T-helper 1 cell (primary cell): ENCODE measurements around the gene RAB31.
"Not testable (repeated sequence)": the region's sequence is repeated elsewhere in the genome, so short reads cannot be mapped to it uniquely, and the experiment has no call there.

Experiments
- DNase-seq, 5 donors: peaks; one replicate each; pipeline ENCODE4 v3.0.0-alpha.2; 2012 to 2020

Gene RAB31

DNA sequence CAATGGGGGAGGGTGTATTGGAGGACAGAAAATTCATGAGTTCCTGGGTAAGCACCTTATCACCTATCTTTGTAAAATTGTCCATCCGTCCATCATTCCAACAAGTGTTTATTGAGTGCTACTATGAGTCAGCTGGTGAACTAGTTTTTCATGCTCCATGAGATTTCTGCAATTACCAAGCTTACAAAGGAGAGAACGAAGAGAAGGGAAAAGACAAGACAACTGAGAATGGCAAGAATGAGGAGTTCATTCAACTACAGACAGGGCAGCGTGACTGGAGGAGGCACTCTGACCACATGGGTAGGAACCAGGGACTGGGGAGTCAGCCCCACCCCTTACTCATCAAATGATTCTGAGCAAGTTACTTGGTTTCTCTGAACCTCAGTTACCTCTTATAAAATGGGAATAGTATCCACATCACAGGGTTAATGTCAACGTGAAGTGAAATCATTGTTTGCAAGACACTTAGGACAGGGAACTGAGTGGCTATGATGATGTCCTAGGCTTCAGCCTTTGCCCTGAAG is 159.0 kb downstream of the RAB31 start:
- DNase-seq: no peak

DNA sequence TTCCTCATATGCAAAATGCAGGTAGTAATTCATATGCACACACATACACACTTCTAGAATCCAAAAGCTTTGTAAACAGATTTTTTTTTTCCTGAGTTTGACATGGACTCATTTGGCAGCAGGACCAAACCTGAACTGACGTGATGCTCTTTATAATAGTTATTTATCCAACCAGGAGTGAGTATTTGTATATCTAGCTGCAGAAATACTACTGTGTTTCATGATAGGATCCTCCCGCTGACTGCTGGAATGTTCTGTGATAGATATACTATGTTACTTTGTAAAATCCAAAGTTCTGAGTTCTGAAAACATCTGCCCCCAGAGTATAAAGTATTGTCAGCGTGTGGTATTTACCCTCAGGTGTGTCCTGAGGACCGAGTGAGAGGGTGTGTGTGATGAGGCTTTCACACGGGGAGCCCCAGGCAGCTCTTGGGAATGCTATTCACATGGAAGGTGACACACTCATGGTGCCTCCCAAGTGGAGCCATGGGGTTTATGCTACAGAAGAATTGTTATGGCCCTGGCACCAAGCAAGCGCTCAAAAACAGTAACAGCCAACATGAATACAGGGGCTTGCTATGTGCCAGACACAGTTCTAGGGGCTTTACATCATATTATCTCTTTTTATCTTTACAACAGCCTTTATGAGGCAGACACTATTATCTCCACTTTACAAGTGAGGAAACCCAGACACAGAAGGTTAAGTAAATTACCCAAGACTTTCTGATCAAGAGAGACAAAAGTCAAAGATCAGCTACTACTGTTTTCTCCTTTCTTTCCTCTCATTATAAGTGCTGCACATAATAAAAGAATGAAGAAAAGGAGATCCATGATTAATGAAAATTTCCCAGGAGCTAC is 161.0 kb downstream of the RAB31 start:
- no peak for DNase-seq

DNA sequence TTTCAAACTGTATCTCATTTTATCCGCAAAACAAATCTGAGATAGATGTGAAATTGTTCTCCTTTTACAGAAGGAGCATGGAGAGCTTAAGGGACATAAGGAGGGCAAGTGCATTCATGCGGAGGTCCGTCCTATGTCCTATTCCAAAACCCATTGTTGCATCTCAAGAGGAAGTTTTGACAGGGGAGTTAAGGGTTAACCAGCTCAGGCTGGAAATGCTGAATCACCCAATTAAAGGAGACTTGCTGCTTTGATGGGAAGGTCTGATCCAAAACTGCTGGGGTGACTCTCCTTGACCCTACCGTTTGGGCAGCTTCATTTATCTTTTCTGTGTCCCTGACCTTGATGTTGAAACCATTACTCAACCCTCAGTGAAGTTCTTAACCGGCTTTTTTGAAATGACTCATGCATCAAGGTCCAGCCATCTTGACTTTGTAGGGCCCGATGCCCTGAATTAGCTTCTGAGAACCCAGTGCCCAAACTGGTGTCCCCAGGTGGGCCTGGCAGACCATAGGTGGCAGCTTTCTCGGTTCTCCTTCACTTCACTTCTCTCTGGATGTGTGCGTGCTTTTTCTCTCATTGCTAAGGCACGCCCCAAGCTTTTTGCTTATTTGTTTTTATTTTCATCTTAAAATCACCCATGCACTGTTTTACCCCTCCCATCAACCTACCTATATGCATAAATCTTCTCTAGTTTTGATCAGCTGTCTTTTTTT is 161.8 kb downstream of the RAB31 start:
- DNase-seq: peak in 1 of 5 donors; percentile 25

DNA sequence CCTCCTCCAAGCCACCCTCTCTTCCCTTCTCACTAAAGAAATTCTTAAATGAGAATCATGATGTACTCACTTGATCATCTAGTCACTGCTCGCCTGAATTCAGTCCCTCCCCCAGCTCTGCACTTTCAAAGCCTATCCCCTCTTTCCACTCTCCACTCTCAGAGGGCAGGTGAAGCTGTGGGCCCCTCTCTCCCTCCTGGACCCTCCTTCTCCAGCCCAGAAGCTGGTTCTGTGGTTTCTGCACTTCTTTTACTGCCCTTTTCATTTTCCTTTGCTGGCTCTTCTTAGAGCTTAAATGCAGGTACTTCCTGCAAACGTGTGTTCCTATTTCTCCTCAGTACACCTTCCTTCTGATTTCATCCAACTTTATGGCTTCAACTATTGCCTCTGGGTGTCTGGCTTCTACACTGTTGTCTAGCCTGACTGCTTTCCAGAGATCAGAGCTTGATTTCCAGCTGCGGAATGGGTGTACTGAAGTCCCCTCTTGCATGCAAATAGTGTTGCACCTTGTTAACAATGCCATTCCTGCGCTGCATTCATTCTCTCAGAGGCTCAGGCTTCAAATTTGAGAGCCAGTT is 162.4 kb downstream of the RAB31 start:
- DNase-seq: no peak

DNA sequence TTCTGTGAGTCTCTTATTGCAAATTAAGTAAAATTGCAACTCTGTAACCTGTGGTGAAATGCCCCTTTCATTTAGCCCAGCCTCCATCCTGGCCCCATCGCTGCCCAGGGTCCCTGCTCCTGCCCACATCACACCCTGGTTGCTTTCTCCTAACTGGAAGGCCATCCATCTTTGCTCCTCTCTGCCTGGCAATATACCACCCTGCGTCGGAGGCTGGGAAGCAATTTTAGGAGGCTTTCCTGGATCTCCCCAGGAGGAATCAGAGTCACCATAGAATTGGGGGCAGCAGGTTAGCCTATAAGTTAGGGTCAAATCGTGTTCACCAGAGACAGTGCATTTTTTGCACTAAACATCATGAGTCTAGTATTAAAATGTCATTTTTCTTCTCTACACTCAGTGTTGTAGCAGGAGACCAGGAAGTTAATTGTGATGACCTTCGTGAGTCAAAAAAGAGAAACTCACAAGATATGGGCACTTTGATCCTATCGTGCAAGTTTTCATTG is 163.2 kb downstream of the RAB31 start:
- no peak for DNase-seq

DNA sequence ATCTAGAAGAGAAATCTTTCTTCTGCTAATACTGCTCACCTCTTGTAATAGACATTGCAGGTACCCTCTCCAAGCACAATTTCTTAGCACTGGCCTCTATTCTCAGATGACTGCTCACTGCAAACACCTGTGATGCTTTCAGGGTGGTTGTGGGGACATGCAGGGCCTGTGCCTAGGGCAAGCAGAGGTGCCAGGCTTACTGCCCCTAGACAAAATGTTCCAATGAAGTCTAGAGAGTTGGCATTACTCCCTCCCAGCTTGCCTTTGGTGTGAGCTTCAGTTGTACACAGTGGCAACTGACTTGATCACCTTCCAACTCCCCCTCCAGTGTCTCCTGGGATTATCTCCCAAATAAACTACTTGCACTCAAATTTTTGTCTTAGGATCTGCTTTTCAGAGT is 164.7 kb downstream of the RAB31 start:
- DNase-seq: no peak

DNA sequence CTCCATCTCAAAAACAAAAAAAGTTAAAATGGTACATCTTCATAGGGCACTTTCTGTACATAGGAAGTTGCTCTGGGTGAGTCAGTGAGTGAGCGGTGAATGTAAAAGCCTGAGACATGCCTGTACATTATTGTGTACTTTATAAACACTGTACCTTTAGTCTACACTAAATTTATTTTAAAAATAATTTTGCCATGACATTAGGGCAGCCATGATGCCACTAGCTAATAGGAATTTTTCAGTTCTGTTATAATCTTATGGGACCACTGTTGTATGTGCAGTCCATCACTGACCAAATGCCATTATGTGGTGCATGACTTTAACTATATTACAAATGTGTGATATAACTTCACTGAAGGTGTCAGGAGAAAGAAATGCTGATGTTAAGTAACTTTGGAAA is 166.6 kb downstream of the RAB31 start:
- no peak for DNase-seq

DNA sequence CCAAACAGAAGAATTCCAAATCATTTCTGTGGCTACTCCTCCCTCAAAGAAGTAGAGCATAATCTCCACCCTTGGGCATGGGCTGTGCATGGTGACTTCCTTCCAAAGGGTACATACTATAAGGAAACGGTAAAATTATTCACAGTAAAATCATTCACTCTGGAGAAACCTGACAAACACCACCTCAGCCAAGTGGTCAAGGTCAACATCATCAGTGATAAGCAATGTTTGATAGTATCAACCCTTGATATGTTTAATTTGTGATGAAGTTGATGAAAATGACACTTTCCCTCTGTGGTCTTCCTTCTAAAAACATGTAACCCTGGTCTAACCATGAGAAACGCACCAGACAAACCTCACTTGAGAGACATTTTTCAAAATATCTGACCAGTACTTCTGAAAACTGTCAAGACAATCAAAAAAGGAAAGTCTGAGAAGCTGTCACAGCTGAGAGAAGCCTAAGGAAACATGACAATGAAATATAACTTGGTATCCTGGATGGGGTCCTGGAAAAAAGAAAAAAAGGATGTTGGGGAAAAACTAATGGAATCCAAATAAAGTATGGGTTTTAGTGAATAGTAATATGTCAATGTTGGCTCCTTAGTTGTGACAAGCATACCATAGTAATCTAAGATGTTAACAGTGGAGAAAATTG is 168.2 kb downstream of the RAB31 start:
- DNase-seq: no peak

DNA sequence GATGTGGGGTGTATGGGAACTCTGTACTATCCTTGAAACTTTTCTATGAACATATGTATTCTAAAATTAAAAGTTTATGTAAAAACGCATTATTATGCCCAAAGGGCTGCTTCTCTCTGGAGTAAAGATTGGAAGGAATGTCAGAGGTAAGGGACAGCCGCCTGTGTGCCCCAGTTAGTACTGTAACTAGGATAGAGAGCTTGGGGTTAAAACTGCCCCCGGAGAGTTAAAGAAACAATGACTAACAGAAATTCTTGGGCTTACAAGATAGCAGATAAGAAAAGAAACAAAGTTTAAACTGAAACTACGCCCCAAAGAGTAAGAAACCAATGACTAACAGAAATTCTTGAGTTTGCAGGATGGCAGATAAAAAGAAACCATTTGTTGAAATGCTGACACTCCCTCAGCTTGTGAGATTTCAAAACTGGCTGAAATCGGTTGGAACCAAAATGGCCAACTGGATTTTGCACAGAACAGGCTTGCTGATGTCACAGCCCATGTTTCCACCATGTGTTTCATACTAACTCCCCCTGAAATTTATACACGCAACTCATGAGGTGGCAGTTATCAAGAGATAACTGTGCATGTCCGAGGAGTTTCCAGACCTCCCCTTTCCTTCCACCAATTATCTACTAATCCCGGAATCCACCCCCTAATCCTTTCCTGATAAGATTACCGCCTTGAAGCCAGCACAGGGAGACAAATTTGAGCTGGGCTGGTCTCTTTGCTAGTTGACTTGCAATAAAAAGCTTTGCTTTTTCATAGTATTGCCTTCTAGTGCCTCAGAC is 169.0 kb downstream of the RAB31 start:
- DNase-seq: peak in 1 of 5 donors; percentile 58

DNA sequence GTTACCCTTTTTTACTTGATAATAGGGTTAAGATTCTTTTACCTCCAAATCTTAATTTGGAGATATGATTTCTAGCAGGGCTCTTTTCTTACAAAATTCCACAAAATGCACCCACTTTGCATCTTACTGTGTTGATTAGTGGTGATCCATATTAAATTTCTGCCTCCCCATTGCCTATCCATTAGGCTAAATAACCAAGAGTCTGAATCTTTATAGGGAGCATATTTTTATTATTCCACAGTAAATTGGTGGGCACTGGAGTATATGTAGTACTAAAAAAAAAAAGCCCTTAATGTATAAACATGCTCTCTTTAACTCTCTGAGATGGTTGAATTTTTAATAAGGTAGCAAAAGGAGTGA is 169.5 kb downstream of the RAB31 start:
- DNase-seq: no peak

DNA sequence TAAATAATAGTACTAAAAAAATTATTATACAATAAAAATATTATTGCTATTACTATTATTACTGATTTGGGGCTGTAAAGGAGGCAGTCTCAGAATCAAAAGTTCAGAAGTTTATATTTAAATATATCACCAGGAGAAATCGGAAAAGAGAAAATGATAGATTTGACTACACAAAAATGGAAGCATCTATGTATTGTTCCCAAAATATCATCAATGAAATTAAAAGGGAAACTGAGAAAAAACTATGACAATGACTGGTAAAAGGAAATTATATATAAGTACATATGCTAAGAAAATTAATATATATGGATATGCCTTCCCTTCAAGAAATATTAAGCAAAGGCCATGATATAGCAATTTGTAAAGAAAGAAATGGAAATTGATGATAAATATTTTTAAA is 170.0 kb downstream of the RAB31 start:
- no peak for DNase-seq

DNA sequence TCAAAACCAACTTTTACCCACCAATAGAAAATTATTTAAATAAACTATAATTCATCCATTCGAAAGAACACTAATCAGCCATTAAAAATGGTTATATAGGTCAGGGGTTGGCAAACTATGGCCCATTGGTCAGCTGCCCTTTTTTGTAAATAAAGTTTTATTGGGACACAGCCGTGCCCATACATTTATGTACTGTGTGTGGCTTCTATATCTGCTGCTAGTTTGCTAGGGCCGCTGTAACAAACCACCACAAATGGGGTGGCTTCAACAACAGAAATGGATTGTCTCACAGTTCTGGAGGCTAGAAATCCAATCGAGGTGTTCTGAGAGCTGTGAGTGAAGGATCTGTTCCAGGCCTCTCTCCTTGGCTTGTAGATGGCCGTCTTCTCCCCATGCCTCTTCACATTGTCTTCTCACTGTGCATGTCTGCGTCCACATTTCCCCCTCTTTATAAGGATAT is 170.7 kb downstream of the RAB31 start:
- DNase-seq: no peak

DNA sequence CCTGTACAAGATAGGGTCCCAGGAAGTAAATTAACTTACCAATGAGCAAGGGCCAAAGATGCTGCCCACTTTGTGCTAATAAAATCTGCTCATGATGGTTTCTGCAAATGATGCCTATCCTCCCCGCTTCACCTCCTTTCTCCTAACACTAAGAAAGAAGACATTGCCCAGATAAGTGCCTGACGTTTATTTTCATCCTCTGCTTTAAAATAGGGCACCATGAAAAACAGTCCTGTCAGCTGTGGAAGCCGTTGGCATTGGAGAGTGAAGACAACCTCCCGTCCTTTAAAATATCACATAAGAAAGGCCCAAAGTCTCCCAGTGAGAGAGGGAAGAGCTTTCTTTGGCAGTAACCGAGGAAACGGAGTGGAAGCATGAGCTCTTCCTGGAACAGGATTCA is 176.0 kb downstream of the RAB31 start:
- no peak for DNase-seq

DNA sequence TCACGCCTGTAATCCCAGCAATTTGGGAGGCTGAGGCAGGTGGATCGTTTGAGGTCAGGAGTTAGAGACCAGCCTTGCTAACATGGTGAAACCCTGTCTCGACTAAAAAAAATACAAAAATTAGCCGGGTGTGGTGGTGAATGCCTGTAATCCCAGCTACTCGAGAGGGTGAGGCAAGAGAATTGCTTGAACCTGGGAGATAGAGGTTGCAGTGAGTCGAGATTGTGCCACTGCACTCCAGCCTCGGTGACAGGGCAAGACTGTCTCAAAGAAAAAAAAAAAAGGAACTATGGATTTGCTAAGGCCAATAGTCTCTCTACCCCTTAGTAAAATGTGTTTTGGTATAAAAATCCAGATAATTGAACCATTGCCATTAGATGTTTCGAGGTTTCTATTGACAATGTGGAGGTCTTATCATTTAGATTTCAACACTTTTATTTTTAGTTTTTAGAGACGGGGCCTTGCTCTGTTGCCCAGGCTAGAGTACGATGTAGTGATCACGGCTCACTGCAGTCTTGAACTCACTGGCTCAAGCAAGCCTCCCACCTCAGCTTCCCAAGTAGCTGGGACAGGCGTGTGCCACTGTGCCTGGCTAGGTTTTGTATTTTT is 176.5 kb downstream of the RAB31 start:
- DNase-seq: no peak

DNA sequence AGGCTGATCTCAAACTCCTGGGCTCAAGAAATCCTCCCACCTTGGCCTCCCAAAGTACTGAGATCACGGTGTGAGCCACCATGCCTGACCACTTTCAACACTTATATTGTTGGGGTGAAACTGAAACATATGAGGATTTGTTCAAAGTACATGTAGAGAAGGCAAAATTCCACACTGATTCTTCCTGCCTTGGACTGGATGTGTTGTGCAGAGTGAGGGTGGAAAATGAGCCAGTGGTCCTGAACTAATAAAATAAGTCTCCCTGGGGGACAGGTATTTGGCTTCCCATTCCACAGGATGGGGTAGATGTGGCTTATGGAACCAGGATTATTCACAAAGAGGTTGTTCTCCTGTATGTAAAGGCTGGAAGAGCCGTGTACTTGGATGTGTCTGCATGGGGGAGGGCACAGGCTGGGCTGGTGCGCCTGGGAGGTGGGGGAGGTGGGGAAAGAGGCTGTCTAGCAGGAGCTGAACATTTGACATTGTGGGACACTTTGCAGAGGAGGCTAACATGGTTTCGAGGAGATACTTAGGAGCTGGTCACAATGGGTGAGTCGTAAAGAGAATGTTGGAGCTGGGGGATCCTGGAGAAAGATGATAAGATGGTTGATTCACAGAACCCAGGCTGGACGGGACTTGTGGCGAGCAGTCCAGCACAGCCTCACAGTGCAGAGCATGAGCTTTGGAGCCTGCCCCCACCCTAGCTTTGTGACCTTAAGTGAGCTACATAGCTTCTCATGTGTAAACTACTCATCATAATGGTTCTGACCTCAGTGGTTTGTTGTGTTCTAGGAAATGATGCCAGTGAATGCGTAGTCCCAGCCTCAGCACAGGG is 177.3 kb downstream of the RAB31 start, which contains the start of gene TXNDC2:
Gene TXNDC2 (plus strand): TSS at position 804 of the 835 bp plus-strand sequence. CDS start 708 bp downstream, outside the sequence.
- DNase-seq: no peak

DNA sequence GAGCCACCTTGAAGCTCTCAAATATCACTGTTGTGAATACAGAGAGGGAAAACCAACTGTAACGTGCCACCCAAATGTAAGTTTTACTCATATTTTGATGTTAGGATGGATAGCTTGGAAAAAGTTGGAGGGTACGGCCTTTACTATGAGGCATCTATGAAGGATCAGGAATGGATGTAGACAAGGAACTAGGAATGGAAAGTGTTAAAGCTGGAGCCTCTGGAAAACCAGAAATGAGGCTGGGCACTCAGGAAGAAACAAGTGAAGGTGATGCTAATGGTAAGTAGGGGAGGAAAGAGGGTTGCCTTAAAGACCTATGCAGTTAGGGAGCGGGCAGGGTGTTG is 177.9 kb downstream of the RAB31 start:
- DNase-seq: no peak

DNA sequence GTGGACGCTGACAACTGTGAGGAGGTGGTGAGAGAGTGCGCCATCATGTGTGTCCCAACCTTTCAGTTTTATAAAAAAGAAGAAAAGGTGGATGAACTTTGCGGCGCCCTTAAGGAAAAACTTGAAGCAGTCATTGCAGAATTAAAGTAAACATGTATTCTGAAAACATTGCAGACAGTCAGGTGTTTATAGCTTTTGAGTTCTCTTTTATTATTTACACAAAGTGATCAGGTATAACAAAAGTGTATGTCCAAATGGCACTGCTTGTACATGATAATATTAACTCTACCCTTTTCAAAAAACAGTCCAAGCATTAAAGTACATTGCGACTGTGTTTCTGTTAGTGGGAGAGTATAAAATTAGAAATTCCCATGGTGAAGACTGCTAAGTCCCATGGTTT is 179.9 kb downstream of the RAB31 start:
- no peak for DNase-seq

DNA sequence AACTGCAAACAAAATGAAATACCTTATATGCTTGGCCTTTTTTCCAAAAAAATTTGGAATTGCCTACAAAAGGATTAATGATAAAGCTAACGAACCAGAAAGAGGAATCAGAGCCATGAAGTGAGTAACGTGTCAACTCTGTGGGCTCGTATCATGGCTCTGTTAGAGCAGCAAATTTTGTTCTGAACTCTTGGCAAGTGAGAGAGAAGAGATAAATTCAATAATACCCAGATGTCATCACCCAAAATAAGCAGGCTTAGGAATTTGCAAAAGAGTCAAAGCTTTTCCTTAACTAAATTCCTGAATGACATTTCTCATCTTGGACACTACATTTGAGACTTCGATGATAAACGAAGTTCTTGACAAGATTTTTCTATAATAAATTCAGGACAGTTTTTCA is 182.1 kb downstream of the RAB31 start:
- no peak for DNase-seq

DNA sequence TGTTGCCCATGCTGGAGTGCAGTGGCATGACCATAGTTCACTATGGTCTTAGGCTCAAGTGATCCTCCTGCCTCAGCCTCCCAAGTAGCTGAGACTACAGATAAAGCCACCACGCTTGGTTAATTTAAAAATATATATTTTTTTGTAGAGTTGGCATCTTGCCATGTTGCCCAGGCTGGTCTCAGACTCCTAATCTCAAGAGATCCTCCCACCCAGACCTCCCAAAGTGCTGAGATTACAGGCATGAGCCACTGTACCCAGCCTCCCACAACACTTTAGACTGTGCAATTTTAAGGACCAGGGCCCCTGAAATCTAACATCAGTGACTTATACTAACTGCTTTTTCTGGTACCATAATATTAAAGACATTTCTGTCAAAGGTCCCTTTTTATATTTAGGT is 182.9 kb downstream of the RAB31 start:
- DNase-seq: no peak

DNA sequence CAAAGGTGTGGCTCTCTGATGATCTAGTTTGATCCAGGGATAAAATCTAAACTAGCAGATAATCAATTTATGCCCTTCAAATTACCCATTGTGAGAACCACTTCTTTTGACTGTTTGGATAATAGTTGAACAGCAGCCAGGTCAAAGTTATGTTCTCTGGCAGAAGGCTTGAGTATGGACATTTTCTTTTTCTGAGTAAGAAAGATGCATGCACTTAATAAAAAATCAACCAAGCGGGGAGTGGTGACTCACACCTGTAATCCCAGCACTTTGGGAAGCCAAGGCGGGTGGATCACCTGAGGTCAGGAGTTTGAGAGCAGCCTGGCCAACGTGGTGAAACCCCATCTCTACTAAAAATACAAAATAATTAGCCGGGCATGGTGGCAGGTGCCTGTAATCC is 183.4 kb downstream of the RAB31 start:
- not testable (repeated sequence) for DNase-seq
